Liver (tissue), 9 donors: Measurements from ENCODE around the gene UQCR11. TPM values are rescaled to one million over a fixed set of nuclear protein-coding genes. Genes with fewer than 3 reads are reported as not detected.

Experiments used
- DNase-seq: peaks from one replicate; pipeline ENCODE4 v3.0.0-alpha.2; 2017; ENCODE audit warnings: low spot score
- H3K27ac ChIP-seq, 2 donors: one replicate each; pipeline ENCODE4 v1.7.0; 2013; ENCODE audit warnings: inconsistent platforms in 2 of 2, low read length in 2 of 2, control low read depth in 1 of 2, low read depth in 1 of 2, mild to moderate bottlenecking in 1 of 2
- H3K27me3 ChIP-seq, 4 donors: one replicate each; pipeline versions ENCODE4 v1.6.1 to v1.7.0; 2013; ENCODE audit warnings: low read length in 3 of 4, inconsistent platforms in 1 of 4, mild to moderate bottlenecking in 1 of 4, moderate library complexity in 1 of 4; ENCODE audit not compliant: control insufficient read depth in 4 of 4, insufficient read depth in 4 of 4
- H3K36me3 ChIP-seq, 4 donors: one replicate each; pipeline versions ENCODE4 v1.6.1 to v1.7.0; 2013; ENCODE audit warnings: low read length in 3 of 4, mild to moderate bottlenecking in 3 of 4, low read depth in 1 of 4, moderate library complexity in 1 of 4; ENCODE audit not compliant: control insufficient read depth in 4 of 4, insufficient read depth in 3 of 4
- H3K4me1 ChIP-seq, 4 donors: one replicate each; pipeline versions ENCODE4 v1.6.1 to v1.7.0; 2013; ENCODE audit warnings: low read length in 3 of 4, mild to moderate bottlenecking in 3 of 4, moderate library complexity in 1 of 4; ENCODE audit not compliant: control insufficient read depth in 4 of 4, insufficient read depth in 4 of 4
- H3K4me3 ChIP-seq, 3 donors: one replicate each; pipeline versions ENCODE4 v1.6.1 to v1.7.0; 2013; ENCODE audit warnings: low read length in 3 of 3, control low read depth in 1 of 3, low read depth in 1 of 3, mild to moderate bottlenecking in 1 of 3
- H3K9ac ChIP-seq, 2 donors: one replicate each; pipeline ENCODE4 v1.7.0; 2013; ENCODE audit warnings: low read length in 2 of 2, mild to moderate bottlenecking in 2 of 2, moderate library complexity in 2 of 2, control low read depth in 1 of 2, low read depth in 1 of 2
- H3K9me3 ChIP-seq, 4 donors: one replicate each; pipeline versions ENCODE4 v1.6.1 to v1.7.0; 2013; ENCODE audit warnings: low read length in 3 of 4; ENCODE audit not compliant: control insufficient read depth in 4 of 4
- FOXA1 ChIP-seq: IDR thresholded peaks from 2 replicates; pipeline ENCODE4 v1.6.1; 2016; ENCODE audit warnings: antibody characterized with exemption
- HNF4A ChIP-seq, 2 donors: conservative IDR thresholded peaks; 2 replicates each; pipeline ENCODE4 v1.6.1; 2016; ENCODE audit warnings: antibody characterized with exemption in 2 of 2, mild to moderate bottlenecking in 2 of 2
- HNF4G ChIP-seq: IDR thresholded peaks from 2 replicates; pipeline ENCODE4 v1.6.1; 2016; ENCODE audit warnings: antibody characterized with exemption
- JUND ChIP-seq, 2 donors: IDR thresholded peaks; 2 replicates each; pipeline ENCODE4 v1.6.1; 2016; ENCODE audit warnings: antibody characterized with exemption in 2 of 2
- RXRA ChIP-seq, 2 donors: IDR thresholded peaks; 2 replicates each; pipeline ENCODE4 v1.6.1; 2017 to 2018; ENCODE audit warnings: antibody characterized with exemption in 2 of 2, mild to moderate bottlenecking in 1 of 2
- SP1 ChIP-seq: IDR thresholded peaks from 2 replicates; pipeline ENCODE4 v1.6.1; 2018; ENCODE audit warnings: antibody characterized with exemption, mild to moderate bottlenecking
- YY1 ChIP-seq: IDR thresholded peaks from 2 replicates; pipeline ENCODE4 v1.6.1; 2016; ENCODE audit warnings: antibody characterized with exemption, mild to moderate bottlenecking
- WGBS: extraction: QIAGEN DNeasy Blood & Tissue Kit; methylation state at CpG from one replicate; pipeline ENCODE4 v1.1.7; 2013; 5-methylcytosine and 5-hydroxymethylcytosine counted together
- polyA plus RNA-seq, 2 donors: library from polyadenylated mRNA; stranded (reverse) in 1 of 2; unstranded in 1 of 2; fragments of 200-250 nt in 1 of 2; fragments of >200 nt in 1 of 2; fragmentation: Nextera tagmentation in 1 of 2; extraction: Ambion mirVana in 1 of 2; gene quantifications; one replicate each; pipeline versions ENCODE4 v1.2.1 to v1.2.3, GENCODE V29; 2013 to 2015
- total RNA-seq, 2 donors: library from RNA; depleted of rRNA; stranded (reverse); fragments of >200 nt; gene quantifications; one replicate each; pipeline ENCODE4 v1.2.3, GENCODE V29; 2014
- TF ChIP-seq, protein P1 (sequence below): IDR thresholded peaks from 2 replicates; pipeline ENCODE4 v1.6.1; 2016; ENCODE audit warnings: antibody characterized with exemption, mild to moderate bottlenecking
- TF ChIP-seq, protein P2 (sequence below): IDR thresholded peaks from 2 replicates; pipeline ENCODE4 v1.6.1; 2016; ENCODE audit warnings: antibody characterized with exemption
- TF ChIP-seq, protein P3 (sequence below): fragments of 150-350 bp; IDR thresholded peaks from 2 replicates; pipeline ENCODE4 v1.5.1; 2017; ENCODE audit warnings: improper control_type of control experiment, low read depth, low read length; ENCODE audit not compliant: missing input control
- donor health status: healthy.
- donor health status: healthy.
- donor health status: healthy.
- donor health status: healthy.
- donor health status: healthy.

The UQCR11 gene
- total and polyA plus RNA-seq, 4 donors: 23.8 to 862 (median 82.3) TPM

DNA sequence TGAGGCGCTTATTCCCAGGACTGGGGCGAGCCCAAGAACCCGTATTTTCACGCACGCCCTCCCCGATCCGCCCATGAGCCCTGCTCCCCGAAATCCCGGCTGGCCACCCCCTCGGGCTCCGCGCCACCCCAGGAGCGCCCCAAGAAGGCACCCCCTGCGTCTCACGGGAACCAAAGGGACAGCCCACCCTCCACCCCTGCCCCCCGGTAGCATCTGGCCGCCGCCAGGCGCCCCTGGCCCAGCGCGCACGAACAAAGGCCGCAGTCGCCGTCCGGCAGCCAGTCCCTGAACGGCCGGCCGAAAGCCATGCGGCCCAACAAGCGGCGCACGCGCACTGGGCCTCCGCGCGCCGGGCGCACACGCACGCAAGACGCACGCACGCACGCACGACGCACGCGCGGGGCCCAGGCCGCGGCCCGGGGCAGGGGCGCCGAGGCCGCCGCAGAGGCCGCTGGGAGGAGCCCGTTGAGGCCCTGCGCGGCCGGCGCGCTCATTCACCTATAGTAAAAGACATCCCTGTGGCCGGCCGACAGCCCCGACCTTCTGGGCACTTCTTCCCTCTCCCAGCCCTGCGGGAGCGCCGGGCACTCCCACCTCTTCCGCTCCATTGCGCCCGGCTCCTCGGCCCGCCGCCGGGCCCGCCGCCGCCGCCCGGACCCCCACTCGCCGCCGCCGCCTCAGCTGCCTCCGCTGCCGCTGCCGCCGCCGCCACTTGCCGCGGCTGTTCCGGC lies 13.1 kb downstream of the UQCR11 start:
- peak overlapping the region; percentile 77 to 97 (median 85) for H3K4me3 ChIP-seq
- H3K9me3 ChIP-seq: no peaks in the 10 kb centered on the region
- peaks cover under 1 to 4% (median under 1%) of the 10 kb centered on the region in 4 donors for H3K36me3 ChIP-seq
- H3K27me3 ChIP-seq: no peaks in the 10 kb centered on the region
- peak; percentile 86 for DNase-seq
- H3K9ac ChIP-seq: peak overlapping the region; percentile 81 to 99
- TF ChIP-seq FOXA1: no peak
- TF ChIP-seq, protein P1, sequence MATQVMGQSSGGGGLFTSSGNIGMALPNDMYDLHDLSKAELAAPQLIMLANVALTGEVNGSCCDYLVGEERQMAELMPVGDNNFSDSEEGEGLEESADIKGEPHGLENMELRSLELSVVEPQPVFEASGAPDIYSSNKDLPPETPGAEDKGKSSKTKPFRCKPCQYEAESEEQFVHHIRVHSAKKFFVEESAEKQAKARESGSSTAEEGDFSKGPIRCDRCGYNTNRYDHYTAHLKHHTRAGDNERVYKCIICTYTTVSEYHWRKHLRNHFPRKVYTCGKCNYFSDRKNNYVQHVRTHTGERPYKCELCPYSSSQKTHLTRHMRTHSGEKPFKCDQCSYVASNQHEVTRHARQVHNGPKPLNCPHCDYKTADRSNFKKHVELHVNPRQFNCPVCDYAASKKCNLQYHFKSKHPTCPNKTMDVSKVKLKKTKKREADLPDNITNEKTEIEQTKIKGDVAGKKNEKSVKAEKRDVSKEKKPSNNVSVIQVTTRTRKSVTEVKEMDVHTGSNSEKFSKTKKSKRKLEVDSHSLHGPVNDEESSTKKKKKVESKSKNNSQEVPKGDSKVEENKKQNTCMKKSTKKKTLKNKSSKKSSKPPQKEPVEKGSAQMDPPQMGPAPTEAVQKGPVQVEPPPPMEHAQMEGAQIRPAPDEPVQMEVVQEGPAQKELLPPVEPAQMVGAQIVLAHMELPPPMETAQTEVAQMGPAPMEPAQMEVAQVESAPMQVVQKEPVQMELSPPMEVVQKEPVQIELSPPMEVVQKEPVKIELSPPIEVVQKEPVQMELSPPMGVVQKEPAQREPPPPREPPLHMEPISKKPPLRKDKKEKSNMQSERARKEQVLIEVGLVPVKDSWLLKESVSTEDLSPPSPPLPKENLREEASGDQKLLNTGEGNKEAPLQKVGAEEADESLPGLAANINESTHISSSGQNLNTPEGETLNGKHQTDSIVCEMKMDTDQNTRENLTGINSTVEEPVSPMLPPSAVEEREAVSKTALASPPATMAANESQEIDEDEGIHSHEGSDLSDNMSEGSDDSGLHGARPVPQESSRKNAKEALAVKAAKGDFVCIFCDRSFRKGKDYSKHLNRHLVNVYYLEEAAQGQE: peak; percentile 29
- peak overlapping the region; percentile 84 to 96 for H3K27ac ChIP-seq
- H3K4me1 ChIP-seq: peaks cover 13 to 45% (median 29%) of the 10 kb centered on the region in 4 donors
- under 1% methylated on average over 94 of the region's 94 CpGs for WGBS

DNA sequence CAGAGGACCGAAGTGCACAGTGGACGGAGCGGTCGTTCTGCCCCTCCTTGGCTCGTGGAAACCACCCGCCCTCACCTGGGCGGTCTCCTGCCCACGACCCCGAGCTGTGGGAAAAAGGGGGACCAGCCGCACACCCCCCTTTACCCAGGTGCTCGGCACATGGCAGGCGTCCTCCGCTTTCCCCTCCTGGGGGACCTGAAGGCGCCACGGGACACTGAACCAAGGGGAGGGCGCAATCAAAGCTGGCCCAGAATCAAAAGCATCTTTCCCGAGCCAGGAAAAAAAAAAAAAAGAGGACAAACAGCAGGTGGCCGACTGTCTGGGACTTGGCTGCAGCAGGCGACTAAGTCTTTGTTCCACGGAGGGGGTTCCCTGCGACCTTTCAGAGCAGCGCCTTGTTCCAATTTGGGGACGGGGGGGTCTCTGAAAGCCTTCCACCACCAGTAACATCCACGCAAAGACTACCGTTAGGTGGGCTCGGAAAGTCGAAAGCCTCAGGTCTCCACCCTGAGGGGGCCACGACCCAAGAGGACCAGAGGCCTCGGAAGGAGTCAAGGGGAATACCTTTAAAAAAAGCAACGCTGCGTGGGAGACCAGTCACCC lies 13.7 kb downstream of the UQCR11 start:
- WGBS: 2% methylated on average over 31 of the region's 31 CpGs
- Histone ChIP-seq H3K36me3 (peaks cover 0 to 3% (median 0%) of the 10 kb centered on the region in 4 donors), H3K4me3 (peak overlapping the region; percentile 77 to 97 (median 85)), H3K27me3 (no peaks in the 10 kb centered on the region), H3K9me3 (no peaks in the 10 kb centered on the region), H3K9ac (peak overlapping the region; percentile 81 to 99), H3K27ac (peak overlapping the region; percentile 84 to 96), H3K4me1 (peaks cover 13 to 45% (median 29%) of the 10 kb centered on the region in 4 donors)
- TF ChIP-seq SP1 (no peak), HNF4A (conservative IDR thresholded peaks at IDR 0.05) (no peak), JUND (IDR thresholded peaks at IDR 0.05) (no peak), FOXA1 (no peak), RXRA (IDR thresholded peaks at IDR 0.05) (no peak), HNF4G (no peak), YY1 (no peak)
- TF ChIP-seq, protein P2, sequence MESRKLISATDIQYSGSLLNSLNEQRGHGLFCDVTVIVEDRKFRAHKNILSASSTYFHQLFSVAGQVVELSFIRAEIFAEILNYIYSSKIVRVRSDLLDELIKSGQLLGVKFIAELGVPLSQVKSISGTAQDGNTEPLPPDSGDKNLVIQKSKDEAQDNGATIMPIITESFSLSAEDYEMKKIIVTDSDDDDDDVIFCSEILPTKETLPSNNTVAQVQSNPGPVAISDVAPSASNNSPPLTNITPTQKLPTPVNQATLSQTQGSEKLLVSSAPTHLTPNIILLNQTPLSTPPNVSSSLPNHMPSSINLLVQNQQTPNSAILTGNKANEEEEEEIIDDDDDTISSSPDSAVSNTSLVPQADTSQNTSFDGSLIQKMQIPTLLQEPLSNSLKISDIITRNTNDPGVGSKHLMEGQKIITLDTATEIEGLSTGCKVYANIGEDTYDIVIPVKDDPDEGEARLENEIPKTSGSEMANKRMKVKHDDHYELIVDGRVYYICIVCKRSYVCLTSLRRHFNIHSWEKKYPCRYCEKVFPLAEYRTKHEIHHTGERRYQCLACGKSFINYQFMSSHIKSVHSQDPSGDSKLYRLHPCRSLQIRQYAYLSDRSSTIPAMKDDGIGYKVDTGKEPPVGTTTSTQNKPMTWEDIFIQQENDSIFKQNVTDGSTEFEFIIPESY: no peak
- TF ChIP-seq, protein P3, sequence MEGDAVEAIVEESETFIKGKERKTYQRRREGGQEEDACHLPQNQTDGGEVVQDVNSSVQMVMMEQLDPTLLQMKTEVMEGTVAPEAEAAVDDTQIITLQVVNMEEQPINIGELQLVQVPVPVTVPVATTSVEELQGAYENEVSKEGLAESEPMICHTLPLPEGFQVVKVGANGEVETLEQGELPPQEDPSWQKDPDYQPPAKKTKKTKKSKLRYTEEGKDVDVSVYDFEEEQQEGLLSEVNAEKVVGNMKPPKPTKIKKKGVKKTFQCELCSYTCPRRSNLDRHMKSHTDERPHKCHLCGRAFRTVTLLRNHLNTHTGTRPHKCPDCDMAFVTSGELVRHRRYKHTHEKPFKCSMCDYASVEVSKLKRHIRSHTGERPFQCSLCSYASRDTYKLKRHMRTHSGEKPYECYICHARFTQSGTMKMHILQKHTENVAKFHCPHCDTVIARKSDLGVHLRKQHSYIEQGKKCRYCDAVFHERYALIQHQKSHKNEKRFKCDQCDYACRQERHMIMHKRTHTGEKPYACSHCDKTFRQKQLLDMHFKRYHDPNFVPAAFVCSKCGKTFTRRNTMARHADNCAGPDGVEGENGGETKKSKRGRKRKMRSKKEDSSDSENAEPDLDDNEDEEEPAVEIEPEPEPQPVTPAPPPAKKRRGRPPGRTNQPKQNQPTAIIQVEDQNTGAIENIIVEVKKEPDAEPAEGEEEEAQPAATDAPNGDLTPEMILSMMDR: no peak
- TF ChIP-seq, protein P1: no peak
- no peak for DNase-seq
